ENCODE data around the gene BEND4.
"Not testable (repeated sequence)": the region's sequence is repeated elsewhere in the genome, so short reads cannot be mapped to it uniquely, and the experiment has no call there.

BEND4 gene

DNA sequence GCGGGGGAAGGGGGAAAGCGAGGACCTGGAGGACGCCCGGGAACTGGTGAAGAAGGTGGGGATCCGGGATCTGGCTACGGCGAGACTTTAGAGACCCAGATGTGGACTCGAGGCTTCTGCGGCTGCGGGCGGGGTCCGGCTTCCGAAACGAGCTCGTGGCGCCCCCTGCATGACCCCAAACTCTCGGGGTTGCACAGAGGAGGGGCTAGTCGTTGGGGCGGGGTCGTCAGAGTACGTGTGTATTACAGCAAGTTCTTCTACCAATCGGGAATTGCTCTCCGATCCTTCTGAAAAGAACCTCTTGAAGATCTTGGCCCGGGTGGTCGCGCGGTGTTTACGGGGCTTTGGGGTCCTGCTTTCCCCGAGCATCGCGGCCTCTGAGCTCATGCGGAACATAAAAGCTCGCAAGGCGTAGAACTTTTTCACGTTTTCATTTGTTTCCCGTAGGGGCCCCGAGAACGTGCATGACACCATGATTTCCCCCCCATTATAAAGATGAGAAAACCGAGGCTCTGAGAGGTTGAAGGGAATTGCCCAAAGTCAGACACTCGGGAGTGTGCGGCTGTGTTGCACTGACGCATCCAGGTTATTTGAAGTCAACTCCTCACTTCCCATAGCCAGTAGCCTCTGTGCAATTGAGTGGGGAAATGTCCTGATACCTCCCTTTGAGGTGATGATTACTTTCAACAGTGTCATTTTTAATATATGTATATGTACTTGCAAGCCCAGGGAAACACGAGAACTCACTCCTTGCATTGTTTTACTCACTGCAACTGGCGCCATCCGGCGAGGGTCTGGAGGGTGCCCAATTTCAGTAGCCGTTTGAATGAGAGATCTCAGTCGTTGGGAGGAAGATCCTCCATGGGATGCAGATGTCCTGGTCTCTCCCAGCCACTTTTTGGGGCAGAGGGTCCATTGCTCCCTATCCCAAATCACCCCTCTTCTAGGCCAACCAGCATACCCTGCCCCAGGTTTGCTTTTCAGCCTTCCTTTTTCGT is at the start of gene BEND4:
Gene BEND4 (minus strand): TSS at position 149 of the 998 bp plus-strand sequence. CDS start 512 bp downstream, outside the sequence.
- DNase-seq (ENCODE audit: low read depth in 2 of 2) = no peak

DNA sequence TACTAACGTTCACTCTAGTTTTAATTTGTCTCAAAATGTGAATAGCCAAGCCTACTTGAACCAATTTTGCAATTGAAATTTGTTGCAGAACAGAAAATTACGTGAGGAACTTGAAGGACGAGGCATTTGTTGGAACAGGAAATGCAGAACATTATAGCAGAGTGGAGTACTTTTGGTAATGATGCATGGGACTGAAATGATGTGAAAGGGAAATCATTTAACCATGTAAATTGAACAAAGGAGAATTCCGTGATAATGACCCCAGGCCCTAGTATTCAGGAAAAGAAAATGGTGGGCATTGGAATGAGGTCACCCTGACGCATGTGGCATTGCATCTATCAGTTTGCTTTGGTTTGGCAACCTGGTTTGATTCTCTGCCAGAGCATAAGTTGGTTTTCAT is 44.9 kb upstream of the BEND4 start:
- no peak for DNase-seq (ENCODE audit: low read depth in 2 of 2)

GRCh38 chr4:42172921-42173320 is 20.5 kb upstream of the BEND4 start:
- no peak for DNase-seq (ENCODE audit: low read depth in 2 of 2)

- no peak for DNase-seq (ENCODE audit: low read depth in 2 of 2)
These were observed 19.8 kb upstream of the BEND4 start for GRCh38 chr4:42172128-42172790.

- DNase-seq (ENCODE audit: low read depth in 2 of 2) = no peak
These were observed 15.3 kb upstream of the BEND4 start for GRCh38 chr4:42167709-42168108.

GRCh38 chr4:42166186-42166585 is 13.7 kb upstream of the BEND4 start:
- not testable (repeated sequence) for DNase-seq (ENCODE audit: low read depth in 2 of 2)

DNA sequence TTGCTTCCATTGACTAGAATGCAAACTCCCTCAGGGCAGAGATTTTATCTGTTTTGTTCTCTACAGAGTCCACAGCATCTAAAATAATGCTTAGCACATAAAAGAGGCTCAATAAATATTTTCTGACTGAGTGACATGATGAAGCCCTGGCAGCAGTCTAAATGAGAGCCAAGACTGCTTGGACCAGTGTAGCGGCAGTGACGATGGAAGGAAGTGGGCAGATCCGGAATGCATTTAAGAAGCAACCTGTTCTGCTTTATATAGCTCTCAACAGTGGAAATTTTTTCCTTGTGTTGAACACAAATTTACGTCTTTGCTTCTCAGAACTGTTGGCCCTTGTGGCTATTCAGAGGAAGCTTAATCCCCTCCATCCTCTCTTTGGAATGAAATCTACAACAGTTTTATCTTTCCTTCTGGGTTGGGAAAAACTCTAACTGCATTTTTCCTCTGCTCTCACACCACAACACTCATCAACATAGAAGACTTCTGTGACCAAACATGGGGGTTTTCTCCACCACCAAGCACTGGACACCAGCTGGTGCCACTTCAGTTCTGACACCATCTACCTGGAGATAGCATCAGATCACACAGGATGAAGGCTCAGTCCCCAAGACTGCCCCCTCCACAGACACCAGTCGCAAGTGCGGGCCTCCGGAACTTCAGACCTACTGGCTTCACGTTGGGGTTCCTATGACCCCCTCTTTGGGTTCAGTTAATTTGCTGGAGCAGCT is 7.0 kb upstream of the BEND4 start:
- no peak for DNase-seq (ENCODE audit: low read depth in 2 of 2)

DNA sequence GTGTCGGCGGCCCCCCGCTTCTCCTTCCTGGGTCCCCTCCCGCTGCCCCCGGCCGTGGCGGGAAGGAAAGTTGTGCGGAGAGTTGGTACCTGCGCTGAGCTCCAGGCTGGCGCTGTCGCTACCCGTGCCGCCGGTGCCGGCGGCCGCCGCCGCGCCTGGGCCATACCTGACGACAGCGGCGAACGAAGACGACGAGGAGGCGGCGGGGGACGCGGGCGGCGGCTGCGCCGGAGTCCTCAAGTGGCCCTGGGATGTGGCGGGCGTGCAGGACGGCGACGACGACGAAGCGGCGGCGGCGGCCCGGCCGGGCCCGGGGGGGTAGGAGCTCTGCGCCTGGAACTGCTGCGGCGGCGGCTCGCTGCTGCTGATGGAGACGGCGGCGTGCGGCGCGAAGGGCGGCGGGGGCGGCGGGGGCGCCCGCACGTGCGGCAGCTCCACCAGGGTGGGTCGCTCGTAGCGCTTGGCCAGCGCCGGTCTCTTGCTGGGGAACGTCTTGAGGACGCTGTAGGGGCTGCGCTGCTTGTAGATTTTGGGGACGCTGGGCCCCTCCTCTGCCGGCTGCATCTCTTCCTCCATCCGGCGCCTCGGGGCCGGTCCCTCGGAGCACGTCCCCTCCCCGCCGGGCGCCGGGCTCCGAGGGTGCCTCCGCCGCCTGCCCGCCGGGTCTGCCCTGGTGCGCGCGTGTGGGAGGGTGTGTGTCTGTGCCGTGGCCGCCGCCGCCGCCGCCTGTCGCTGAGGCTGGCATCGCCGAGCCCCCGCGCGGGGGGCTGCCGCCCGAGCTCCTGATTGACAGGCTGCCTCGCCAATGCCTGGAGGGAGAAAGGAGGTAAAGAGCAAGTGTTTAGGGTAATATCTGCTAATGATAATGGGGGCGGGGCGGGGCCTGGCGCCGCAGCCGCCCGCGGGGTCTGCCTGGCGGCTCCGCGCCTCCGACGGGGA is 618 bp downstream of the BEND4 start:
- DNase-seq (ENCODE audit: low read depth in 2 of 2) = no peak

- no peak for DNase-seq (ENCODE audit: low read depth in 2 of 2)
These were observed 1.5 kb downstream of the BEND4 start for GRCh38 chr4:42150653-42151567.

DNA sequence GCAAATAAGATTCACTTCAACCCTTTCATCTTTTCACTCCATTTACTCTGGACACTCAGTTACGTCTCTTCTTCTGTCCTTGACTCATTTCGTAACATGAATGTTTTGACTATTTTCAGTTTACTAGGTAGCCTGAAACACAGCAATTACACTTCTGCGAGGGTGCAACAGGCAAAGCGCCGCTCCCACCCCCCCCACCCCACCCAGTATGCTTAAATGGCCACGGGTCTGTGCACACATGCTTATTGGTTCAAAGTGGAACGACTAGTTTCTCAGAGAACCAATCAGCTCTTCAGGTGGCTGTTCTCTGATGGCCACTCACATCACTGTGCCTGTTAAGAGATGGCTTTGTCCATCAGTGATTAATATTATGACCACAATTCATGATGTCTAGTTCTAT is 3.5 kb downstream of the BEND4 start:
- no peak for DNase-seq (ENCODE audit: low read depth in 2 of 2)

DNA sequence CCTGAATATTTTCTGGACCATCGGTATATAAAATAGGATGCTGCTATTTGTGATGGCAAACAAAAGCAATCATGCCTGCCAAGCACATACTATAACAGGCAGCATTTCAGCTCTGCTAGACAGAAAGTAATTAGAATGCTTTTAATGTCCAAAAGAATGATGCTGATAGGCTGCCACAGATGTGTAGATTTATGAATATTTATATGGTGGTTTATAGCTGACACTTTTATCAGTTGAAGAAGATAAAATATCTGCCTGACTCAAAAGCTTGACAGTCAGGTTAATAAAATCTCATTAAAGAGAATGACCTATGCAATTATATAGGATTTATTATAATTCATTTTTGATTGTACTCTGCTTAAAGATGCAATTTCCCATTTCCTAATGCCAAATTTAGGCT is 4.0 kb downstream of the BEND4 start:
- DNase-seq (ENCODE audit: low read depth in 2 of 2) = no peak

- no peak for DNase-seq (ENCODE audit: low read depth in 2 of 2)
These were observed 8.4 kb downstream of the BEND4 start for GRCh38 chr4:42144028-42144427.

DNA sequence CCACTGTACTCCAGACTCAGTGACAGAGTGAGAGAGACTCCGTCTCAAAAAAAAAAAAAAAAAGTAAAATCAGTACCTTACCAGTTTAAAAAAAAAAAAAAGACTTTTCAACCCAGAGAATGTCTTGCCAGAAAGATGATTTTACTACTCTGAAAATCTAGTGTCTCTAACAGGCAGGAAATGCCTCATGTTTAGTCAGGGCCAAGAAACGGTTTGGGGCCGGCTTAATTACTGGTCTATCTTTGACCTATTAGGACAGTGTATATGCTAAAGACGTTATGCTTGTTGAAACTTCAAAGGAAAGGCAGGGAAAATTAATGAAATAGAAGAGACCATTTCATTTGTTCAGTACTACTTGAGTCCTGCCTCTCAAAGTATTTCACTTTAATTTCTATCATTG is 9.9 kb downstream of the BEND4 start:
- DNase-seq (ENCODE audit: low read depth in 2 of 2) = no peak

- no peak for DNase-seq (ENCODE audit: low read depth in 2 of 2)
These were observed 16.1 kb downstream of the BEND4 start for GRCh38 chr4:42136371-42136770.

- no peak for DNase-seq (ENCODE audit: low read depth in 2 of 2)
These were observed 19.4 kb downstream of the BEND4 start for GRCh38 chr4:42133006-42133405.

DNA sequence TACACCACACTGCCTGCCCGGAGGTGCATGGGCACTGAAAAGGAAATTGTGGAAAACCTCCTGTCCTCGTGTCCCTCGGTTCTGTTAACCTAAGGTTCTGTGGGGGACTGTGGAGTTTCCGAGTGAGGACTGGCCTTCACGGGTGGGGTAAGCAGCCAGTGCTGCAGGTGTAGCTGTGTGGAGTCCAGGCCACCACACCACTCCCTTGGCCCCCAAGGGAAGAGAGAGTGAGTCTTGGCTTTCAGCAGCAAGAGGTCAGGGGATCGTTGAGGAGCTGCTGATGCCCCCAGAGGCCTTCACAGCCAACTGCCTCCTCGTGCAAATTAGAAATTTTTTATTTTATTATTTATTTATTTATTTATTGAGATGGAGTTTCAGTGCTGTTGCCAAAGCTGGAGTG is 20.4 kb downstream of the BEND4 start:
- DNase-seq (ENCODE audit: low read depth in 2 of 2) = no peak

- DNase-seq (ENCODE audit: low read depth in 2 of 2) = no peak
These were observed 29.3 kb downstream of the BEND4 start for GRCh38 chr4:42123071-42123644.

- DNase-seq (ENCODE audit: low read depth in 2 of 2) = no peak
These were observed 30.2 kb downstream of the BEND4 start for GRCh38 chr4:42122237-42122636.

- DNase-seq (ENCODE audit: low read depth in 2 of 2) = no peak
These were observed 32.6 kb downstream of the BEND4 start for GRCh38 chr4:42119886-42120285.

- DNase-seq (ENCODE audit: low read depth in 2 of 2) = no peak
These were observed 39.6 kb downstream of the BEND4 start for GRCh38 chr4:42112846-42113245.

Measured in stimulated activated CD8-positive, alpha-beta memory T cell treated with anti-CD3 and anti-CD28 coated beads, Interleukin-7, amount 100 ng/mL, for 1 hour (primary cell).